ENCODE results near the gene TENM4.

GRCh38 chr11:78706551-78706950 lies 734.3 kb downstream of the TENM4 start:
- TF ChIP-seq TCF12 (IDR thresholded peaks at IDR 0.05; ENCODE audit: low read depth, low read length): no peak
- TF ChIP-seq, protein P1, sequence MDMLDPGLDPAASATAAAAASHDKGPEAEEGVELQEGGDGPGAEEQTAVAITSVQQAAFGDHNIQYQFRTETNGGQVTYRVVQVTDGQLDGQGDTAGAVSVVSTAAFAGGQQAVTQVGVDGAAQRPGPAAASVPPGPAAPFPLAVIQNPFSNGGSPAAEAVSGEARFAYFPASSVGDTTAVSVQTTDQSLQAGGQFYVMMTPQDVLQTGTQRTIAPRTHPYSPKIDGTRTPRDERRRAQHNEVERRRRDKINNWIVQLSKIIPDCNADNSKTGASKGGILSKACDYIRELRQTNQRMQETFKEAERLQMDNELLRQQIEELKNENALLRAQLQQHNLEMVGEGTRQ (IDR thresholded peaks at IDR 0.05; ENCODE audit: low read length): no peak
- TF ChIP-seq KDM1A (IDR thresholded peaks at IDR 0.05; ENCODE audit: borderline replicate concordance, low read length): no peak
